Measurements from ENCODE around the gene PIMREG.

PIMREG gene, protein sequence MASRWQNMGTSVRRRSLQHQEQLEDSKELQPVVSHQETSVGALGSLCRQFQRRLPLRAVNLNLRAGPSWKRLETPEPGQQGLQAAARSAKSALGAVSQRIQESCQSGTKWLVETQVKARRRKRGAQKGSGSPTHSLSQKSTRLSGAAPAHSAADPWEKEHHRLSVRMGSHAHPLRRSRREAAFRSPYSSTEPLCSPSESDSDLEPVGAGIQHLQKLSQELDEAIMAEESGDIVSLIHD

DNA sequence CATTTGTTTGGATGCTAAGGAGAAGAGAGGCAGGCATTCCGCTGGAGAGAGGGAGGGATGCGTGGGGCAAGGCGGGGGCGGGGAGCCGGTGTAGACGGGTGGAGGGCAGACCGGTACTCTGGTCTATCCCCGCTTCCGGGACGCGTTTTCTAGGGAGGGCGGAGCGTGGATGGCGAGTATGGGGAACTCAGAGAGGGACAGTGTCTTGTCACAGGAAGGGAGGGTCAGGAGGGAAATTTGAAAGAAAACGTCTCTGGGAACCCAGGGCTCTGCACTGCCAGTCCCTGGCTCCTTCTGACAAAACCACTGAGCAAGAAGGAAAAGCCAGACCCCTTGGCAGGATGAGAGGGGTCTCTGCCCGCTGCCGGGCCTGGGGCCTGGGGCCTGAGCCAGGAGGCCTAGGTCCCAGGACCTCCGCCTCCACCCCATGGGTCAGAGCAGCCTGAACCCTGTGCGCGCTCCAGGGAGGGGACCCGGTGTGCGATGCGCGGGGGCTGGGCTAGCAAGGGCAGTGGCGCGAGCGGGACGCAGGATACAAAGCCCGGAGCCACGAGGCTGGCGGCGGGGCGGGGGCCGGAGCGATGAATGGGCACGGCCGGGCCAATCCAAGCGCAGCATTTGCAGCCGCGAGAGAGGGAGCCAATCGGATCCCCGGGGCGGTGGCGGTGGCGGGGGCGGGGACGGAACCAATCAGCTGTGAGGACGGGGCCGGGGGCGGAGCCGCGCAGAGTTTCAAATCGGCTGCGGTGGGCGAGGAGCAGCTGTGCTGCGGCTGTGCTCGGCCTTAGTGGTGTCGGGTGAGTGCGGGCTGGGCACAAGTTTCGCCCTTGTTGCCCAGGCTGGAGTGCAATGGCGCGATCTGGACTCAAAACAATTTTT is at the start of gene PIMREG:
TSS of gene PIMREG (plus strand) at position 764 of the 879 bp plus-strand sequence. CDS start 656 bp downstream, outside the sequence.
- DNase-seq (ENCODE audit: low read depth), result no peak

DNA sequence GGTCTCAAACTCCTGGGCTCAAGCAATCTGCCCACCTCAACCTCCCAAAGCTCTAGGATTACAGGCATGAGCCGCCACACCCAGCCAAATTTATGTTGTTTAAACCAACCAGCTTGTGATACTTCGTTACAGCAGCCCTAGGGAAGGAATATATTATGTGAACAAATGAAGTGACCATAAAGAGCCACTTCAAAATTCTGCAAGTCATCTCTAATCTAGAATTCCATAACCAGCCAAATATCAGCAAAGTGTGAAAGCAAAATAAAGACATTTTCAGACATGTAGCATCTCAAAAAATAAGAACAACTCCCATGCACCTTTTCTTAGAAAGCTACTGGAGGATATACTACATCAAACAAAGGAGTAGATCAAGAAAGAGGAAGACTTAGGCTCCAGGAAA is 45.3 kb upstream of the PIMREG start:
- no peak for DNase-seq (ENCODE audit: low read depth)

DNA sequence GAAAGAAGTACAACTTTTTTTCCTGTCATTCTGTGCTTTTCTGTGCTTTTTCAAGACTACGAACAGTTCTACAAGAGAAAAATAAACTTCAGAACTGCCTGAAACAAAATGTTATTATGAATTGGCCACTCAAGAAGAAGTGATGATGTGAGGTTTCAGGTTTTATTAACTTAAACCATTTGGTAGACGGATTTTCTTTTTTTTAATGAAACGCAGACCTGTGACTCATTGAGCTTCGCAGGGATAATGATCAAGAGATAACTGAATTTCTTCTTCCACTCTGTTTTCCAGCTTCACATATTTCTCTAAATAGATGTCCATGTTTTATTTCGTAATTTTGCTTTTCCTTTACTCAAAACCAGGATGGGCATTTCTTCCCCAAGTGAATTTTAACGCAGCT is 42.0 kb upstream of the PIMREG start:
- DNase-seq (ENCODE audit: low read depth), result no peak

DNA sequence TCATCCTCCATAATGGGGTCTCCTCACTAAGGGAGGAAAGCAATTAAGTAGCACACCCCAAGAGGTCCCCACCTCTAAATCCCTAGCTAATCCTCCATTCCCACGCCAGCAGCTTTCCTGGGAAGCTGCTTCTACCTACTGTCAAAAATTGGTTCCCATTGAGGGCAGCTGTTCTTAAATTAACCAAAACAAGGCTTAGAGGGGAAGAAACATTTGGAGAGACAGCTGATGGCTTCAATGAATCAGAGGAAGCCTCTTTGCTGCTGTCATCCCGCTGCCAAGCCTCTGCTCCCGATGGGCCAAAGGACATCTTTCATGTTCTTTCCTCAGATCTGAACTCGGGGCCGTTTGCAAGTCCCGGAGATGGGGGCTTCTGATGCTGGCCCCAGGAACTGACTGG is 36.0 kb upstream of the PIMREG start:
- no peak for DNase-seq (ENCODE audit: low read depth)

DNA sequence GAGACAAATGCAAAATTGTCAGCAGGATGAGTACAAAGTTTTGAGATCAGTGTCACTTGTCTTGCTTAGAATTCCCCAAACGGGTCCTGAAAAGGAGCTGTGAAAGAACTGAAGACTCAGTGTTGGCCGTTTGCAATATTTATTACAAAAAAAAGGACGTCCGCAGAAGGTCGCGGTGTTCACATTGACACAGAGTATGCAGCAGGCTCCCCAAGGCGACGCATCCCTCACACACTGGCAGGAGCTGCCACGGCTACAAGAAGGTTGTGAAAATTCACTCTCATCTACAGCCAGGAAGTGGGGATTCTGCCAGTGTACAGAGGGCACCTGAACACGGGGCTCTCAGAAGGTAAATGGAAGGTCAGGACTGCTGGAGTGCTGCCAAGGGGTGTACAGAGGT is 35.5 kb upstream of the PIMREG start:
- no peak for DNase-seq (ENCODE audit: low read depth)

DNA sequence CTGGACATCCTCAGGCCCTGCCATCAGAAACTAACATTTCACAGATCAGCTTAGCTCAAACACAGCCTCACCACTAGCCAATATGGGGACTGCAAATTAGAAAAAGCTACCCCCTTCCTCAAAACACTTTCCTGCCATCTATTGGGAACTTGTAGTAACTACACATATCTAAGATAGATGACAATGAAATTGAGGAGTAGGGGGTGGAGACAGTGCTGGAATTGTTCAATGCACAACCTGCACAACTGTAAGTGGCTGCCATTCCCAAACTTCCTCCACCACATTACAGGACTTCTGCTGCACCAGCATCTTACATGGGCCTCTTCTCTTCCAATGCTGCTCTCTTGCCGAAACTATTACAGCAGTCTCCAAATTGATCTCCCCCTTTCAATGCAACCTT is 31.2 kb upstream of the PIMREG start:
- DNase-seq (ENCODE audit: low read depth), result no peak

DNA sequence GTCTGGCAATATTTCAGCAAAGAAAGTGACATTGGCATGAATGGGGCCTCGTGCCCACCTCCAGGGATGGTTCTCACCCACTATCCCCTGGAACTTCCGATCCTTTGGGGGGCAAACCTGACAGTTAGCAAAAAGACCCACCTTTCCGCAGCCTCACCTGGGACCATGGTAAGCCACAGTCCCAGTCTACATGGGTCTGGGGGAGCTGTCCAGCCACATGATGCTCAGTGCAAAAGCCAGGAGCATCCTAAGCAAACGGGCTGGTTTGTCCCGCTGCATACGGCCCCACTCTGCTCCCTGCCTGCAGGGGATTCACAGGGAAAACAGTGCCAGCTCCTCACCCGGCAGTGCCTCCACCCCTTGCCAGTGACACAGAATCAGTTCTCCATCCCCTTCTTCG is 28.6 kb upstream of the PIMREG start:
- no peak for DNase-seq (ENCODE audit: low read depth)

DNA sequence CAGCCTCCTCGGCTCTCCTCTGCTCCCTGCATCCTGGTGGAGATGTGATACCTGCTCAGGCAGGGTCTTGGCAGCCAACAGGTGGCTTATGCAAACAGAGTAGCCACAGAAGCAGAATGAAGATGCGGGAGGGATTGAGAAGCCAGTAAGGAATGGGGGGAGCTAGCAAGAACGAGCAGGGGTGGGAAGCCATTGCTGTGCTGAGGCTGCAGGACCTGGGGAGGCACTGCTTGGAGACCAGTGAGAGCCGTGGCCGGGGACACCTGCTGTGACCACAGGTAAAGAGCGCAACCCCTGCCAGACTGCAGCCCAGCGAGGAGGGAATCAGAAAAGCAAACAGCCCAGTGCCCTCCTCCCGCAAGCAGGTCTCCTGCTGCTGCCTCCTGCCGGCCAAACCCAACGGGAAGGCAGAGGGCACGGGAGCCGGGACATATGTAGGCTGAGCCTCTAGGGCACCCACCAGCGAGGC is 24.0 kb upstream of the PIMREG start:
- no peak for DNase-seq (ENCODE audit: low read depth)

DNA sequence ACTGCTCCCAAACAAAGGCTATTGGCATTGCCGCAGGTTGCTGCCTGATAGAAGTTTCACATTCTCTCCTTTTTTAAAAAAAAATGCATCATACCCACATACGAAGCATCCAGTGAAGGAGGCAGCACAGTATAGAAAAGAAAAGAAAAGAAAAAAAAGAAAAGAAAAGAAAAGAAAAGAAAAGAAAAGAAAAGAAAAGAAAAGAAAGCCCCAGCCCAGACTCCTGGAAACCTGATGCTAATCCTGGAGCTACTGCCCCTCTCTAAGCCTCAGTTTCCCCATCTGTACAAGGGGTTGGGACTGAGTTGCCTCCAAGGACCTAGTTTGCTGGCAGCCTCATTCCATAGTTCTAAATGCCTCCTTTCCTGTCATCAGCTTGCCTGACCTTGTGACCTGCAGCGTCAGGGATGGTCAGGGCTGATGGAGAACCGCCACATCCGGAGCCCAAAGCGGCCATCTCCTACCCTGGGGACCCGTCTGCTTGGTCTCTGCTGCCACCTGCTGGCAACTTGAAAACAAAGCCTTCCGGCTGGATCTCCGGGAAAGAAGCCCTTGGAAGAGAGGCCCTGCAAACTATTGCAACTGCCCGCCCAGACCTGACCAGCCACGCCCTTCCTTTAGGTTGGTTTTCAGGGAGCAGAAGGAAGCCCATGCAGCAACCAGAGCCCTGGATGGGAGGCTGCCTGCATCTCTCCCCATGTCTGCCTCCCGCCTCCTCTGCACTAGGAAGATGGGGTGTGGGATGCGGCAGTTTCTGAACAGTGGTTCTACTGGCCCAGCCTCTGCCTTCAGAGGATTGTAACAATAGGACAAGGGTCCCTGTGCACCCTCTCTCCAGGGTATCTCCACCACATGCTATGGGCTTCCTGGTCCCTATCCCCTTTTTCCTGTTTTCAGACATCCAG is 22.3 kb upstream of the PIMREG start:
- no peak for DNase-seq (ENCODE audit: low read depth)

DNA sequence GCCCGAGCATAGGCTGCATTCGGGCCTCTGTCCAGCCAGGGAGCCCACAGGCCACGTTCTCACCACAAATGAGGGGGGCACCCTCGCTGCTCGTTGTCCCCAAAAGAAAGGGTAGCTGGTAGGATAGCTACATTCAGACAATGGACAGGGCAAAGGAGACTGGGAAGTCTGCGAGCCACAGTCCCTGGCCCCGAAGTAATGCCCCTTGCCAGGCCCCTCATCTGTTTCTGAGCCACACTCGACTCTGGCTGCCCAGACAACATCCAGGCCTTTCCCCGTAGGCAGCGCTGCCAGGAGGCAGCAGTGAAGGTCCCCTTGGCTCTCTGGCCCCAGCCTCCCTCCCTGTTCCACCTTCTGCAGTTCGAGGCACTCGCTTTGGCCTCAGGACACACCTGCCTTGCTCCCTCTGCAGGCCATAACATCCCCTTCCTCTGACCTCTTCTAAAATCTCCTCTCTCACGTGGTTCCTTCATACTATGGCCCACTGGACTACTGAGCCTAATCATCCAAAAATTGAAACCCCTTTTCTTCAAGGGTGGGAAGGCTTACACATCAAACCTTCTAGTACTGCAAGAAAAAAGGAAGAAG is 21.5 kb upstream of the PIMREG start:
- no peak for DNase-seq (ENCODE audit: low read depth)

DNA sequence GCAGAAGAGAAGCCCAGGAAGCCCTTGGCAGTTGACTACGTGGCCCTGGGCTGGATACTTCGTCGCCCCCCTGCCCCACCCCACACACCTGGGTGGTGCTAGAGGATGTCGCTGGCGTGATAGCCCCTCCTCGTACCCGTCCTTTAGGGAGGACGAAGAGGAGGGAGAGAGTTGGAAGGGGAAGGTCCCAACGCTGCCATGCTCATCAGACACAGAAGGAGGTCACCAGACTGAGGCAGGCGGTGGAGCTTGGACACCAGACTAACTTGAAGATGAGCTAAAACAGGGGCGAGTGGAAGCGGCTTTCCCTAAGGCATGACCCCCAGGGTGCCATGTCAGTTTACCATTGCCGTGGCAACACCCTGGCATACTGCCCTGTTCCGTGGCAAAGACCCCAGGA is 20.3 kb upstream of the PIMREG start:
- no peak for DNase-seq (ENCODE audit: low read depth)

DNA sequence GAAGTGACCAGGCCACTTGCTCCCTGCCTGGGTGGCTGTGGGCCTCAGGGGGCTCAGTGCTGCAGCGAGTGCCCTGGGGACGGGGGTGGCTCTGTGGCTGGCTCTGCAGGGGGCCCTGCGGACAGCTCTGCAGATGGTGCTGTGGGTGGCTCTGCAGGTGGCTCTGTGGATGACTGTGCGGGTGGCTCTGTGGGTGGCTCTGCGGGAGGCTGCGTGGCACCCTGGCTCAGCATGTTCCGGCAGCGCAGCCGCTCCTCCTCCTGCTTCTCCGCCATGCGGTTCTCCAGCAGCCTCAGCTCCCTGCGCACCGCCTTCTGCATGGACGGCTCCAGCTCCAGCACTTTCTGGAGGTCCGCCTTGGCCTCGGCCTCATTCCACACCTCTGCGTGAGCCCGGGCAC is 18.8 kb upstream of the PIMREG start:
- no peak for DNase-seq (ENCODE audit: low read depth)

DNA sequence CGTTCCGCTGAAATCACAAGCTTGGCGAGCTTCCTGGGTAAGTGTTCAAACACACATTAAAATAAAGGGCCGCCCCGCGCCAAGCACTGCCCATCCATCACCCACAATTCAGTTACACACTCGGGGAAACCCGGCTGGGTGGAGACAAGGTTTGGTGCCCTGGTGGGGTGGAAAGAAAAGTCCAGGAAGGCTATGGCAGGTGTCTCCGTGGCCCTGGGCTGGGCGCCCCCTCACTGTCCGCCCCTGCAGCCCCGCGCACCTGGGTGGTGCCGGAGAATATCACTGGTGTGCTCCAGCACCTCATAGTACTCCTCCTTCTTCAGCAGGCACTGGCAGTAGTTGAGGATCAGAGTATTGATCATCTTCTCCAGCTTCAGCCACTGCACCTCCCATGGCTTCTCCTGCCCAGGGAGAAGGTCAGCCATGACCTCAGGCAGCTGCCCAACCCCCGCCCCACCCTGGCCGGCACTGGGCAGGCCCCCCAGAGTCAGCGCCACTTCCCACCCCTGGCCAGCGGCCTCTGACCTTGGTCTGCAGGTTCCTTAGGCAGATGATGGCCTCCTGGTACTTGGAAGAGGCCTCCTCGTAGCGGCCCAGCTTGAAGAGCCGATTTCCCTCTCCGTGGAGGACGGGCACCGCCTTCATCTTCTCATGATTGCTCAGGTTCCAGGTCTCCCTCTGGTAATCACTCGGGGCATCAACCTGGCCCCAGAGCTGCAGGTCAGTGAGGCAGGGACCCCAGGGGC is 17.7 kb upstream of the PIMREG start:
- no peak for DNase-seq (ENCODE audit: low read depth)

DNA sequence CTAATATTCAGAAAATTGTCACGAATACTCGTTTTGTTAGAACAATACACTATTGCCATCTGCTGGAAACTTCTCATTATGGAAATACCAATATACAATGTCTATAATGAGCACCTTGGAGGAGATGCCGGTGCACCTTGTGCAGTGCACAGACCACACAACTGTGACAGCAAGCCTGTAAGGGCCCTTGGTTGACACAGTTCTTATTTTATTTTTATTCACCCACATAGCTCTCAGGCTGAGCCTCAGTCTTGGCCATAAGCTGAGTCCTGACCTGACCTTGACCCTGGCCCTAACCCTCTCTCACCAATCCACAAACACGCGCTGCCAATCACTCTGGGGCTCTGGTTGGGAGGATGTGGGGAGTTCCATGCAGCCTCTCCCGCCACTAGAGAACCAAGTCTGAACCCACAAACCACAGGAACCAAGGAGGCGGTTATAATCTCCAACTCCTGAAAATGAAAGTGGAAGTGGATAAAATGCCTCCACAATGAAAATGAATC is 16.9 kb upstream of the PIMREG start:
- no peak for DNase-seq (ENCODE audit: low read depth)

DNA sequence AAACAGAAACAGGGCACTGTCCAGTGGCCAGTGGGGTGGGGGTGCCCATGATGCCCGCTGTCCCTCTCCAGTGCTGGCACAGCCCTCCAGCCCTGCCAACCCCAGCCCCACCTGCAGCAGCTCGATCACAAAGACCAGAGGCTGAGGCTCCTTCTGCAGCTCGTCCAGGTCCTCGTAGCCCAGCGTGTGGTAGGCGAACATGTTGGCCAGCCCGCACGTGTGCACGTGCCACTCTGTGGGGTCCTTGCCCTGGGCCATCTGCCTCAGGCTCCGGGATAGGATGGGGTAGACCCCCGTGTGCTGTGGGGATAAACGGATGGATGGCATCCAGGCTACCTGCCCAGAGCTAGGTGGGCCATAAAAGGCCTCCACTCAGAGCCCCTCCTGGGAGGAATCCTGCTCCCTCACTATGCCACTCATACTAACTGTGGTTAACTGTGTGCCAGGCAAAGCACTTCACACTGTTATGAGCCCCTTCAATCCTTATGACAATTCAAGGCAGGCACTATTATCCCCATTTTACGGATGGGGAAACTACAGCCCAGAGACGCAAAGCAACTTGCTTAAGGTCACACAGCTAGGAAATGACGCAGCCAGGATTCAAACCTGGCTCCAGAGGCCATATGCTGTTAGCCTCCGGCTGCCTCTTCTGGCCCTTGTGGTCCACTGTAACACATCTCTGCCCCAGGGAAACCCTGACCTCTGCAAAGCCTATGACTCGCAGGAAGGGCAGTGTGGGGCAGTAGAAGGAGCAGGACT is 15.9 kb upstream of the PIMREG start:
- no peak for DNase-seq (ENCODE audit: low read depth)

DNA sequence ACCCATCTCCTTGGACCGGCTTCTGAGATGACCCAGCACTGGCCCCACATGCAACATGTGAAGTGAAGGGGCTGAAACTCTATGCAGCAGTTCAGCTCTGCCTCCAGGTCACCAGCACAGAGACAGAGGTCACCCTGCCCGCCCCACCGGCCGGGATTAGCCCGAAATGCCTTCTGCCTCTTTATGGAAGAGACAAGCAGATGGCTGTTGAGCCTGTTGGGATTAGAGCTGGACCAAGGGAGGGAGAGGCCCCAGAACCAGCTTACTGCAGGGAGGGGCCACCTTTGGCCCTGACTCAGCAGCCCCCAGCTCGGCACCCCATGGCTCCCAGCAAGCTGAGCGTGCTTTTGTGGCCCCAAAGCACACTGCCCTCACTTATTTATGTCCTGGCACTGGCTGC is 15.0 kb upstream of the PIMREG start:
- no peak for DNase-seq (ENCODE audit: low read depth)

DNA sequence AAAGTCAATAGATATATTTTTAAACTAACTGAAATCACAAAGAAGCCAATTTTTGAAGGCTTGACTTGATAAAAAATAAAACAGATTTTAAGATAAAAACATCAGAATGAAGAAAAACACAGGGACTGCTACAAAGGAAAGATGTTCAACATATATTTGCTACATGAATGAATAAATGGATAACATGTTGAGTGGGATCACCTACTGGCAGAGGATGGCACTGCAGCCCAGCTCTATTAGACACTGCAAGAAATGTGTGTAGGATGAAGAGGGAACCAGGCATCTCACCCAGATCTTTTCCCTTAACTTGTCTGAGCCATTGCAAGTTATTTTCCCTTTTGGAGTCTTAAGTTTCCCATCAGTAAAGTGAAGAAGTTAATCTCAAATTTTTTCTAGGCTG is 13.5 kb upstream of the PIMREG start:
- no peak for DNase-seq (ENCODE audit: low read depth)

DNA sequence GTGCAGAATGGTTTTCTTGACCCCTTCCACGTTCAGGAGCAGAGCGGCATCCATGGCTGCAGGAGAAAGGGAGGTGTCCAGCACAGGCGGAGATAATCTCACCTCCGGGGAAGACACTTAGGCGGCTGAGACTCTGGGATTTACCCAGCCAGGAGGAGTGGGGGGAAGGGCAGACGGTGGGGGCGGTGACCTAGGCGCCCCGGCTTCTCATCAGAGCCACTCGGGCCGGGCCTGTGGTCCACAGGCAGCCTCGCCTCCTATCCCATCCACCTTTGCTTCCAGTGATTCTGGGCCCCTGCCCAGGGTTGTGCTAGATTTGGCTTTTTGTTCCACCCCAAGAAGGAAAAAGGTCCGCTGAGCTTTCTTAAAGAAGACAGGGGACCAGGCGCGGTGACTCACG is 9.2 kb upstream of the PIMREG start, which contains the start of gene AIPL1:
TSS of gene AIPL1 (minus strand) at position 71 of the 400 bp plus-strand sequence. CDS start at position 54, 17 bp downstream.
- no peak for DNase-seq (ENCODE audit: low read depth)

DNA sequence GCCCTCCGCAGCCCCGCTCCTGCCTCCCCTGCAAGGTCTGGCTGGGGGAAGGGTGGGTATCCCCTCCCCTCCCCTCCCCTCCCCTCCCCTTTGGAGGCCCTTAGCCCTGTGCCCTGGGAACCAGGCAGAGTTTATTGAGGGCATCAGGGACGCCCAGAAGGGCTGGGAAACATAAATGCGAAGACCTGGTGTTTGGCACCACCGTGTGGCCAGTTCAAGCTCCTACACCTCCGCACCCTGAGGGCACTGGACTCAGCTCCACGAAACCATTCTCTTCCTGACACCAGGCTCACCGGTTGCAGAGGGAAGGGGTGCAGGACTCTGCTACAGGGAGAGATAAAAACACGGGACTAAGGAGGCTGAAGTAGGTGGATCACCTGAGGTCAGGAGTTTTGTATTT is 8.3 kb upstream of the PIMREG start:
- DNase-seq (ENCODE audit: low read depth), result no peak

DNA sequence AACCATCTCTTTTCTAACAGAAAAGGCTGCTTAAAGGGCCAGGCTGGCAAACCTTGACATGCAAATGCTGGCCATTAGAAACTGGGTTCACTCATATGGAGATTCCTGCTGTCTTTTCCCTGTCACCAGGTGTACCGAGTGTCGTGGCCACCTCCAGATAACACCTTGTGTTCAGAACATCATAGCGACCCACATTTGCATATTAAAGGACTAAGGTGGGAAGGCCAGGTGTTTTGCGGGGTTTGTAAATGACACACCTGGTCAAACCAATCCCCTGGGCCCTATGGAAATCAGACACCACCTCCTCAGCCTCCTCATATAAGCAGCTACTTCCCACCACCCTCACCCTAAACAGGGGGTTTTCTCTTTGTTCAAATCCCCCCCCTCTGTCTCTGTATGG is 6.8 kb upstream of the PIMREG start:
- no peak for DNase-seq (ENCODE audit: low read depth)

All from CMK (cell line).